ENCODE data around the gene C6orf58. TPM values are rescaled to one million over a fixed set of nuclear protein-coding genes. Genes with fewer than 3 reads are reported as not detected.

Gene C6orf58
- total RNA-seq, 1 experiment from 2014 or later = not detected

- Histone ChIP-seq H3K4ac (ENCODE audit: low read depth, low read length) (no peak overlapping the region), H3K79me1 (ENCODE audit: insufficient read depth, low read depth, low read length, poor library complexity, severe bottlenecking) (no peaks in the 10 kb centered on the region), H3K9ac (ENCODE audit: extremely low read depth, insufficient read length, low read length) (no peak overlapping the region), H2BK12ac (ENCODE audit: insufficient read length, low read depth, low read length) (no peak overlapping the region), H2BK5ac (ENCODE audit: insufficient read length, low read length) (no peak overlapping the region), H2BK15ac (ENCODE audit: low read depth, low read length) (no peak overlapping the region), H3K9me3 (ENCODE audit: control insufficient read depth, low read depth, low read length) (no peaks in the 10 kb centered on the region), H3K27ac (ENCODE audit: insufficient read length, low read depth, low read length) (no peak overlapping the region), H3K23me2 (ENCODE audit: insufficient read length, low read depth, low read length, poor library complexity, severe bottlenecking) (no peaks in the 10 kb centered on the region), H2AFZ (ENCODE audit: low read length) (no peak overlapping the region), H2BK20ac (ENCODE audit: low read depth, low read length, poor library complexity, severe bottlenecking) (no peak overlapping the region), H3K4me2 (ENCODE audit: insufficient read depth, insufficient read length, low read length) (no peak overlapping the region), H4K8ac (replicated peaks; ENCODE audit: insufficient read length, low read depth, low read length) (no peak overlapping the region), H3K23ac (ENCODE audit: insufficient read length, low read depth, low read length) (no peak overlapping the region), H3K56ac (ENCODE audit: insufficient read length, low read depth, low read length) (no peak overlapping the region), H3T11ph (ENCODE audit: low read length) (no peak overlapping the region), H3K18ac (ENCODE audit: insufficient read length, low read depth, low read length) (no peak overlapping the region), H2AK5ac (ENCODE audit: insufficient read length, low read length) (no peak overlapping the region), H3K27me3 (ENCODE audit: insufficient read depth, low read length) (no peaks in the 10 kb centered on the region), H4K91ac (ENCODE audit: insufficient read length, low read depth, low read length) (no peak overlapping the region), H4K20me1 (ENCODE audit: control insufficient read depth, insufficient read depth, insufficient read length) (no peaks in the 10 kb centered on the region), H2BK120ac (ENCODE audit: low read depth, low read length, poor library complexity, severe bottlenecking) (no peak overlapping the region), H3K4me1 (ENCODE audit: insufficient read depth, low read length) (no peaks in the 10 kb centered on the region), H3K14ac (ENCODE audit: insufficient read depth, low read length) (no peak overlapping the region), H4K5ac (ENCODE audit: insufficient read length, low read depth, low read length) (no peak overlapping the region), H3K79me2 (ENCODE audit: insufficient read depth, low read length) (no peaks in the 10 kb centered on the region)
- DNase-seq = no peak
- H3K27ac Mint-ChIP-seq = no peak overlapping the region
- no peak overlapping the region for H3K4me3 Mint-ChIP-seq
- no peak for TF ChIP-seq CTCF (conservative IDR thresholded peaks at IDR 0.05)
- no peaks in the 10 kb centered on the region for H3K9me3 Mint-ChIP-seq
- H3K36me3 Mint-ChIP-seq (ENCODE audit: insufficient read depth in 1 of 3, low read depth in 3 of 3) = no peaks in the 10 kb centered on the region
- no CpG with 5 or more reads among the region's 2 CpGs for WGBS (ENCODE audit: extremely low coverage, insufficient read length, low lambda C conversion rate)
- H3K4me1 Mint-ChIP-seq = peaks cover 5 to 7% of the 10 kb centered on the region in 2 experiments
- H3K27me3 Mint-ChIP-seq (ENCODE audit: low read depth) = no peaks in the 10 kb centered on the region; the same call in 1 of the 2 replicates
Observed at GRCh38 chr6:127585123-127585522, 8.1 kb downstream of the C6orf58 start.

Data from H9 (cell line).